Activated naive CD8-positive, alpha-beta T cell treated with anti-CD3 and anti-CD28 coated beads, Interleukin-2, amount 50 U/mL, for 16 hours (primary cell): Measurements from ENCODE around the gene SMYD3.

Experiments used
- DNase-seq: peaks from one replicate; pipeline ENCODE4 v3.0.0-alpha.2; 2020; ENCODE audit warnings: low read depth, low spot score

Gene SMYD3

GRCh38 chr1:246470585-246470984 is 36.5 kb downstream of the SMYD3 start:
- no peak for DNase-seq

- no peak for DNase-seq
Observed at GRCh38 chr1:246462986-246463385, 44.1 kb downstream of the SMYD3 start.

- no peak for DNase-seq
Observed at GRCh38 chr1:246460406-246460805, 46.7 kb downstream of the SMYD3 start.

- no peak for DNase-seq
Observed at GRCh38 chr1:246459221-246459620, 47.9 kb downstream of the SMYD3 start.

- no peak for DNase-seq
Observed at GRCh38 chr1:246455476-246455875, 51.6 kb downstream of the SMYD3 start.

GRCh38 chr1:246454655-246455054 is 52.4 kb downstream of the SMYD3 start:
- no peak for DNase-seq

- no peak for DNase-seq
Observed at GRCh38 chr1:246450611-246451251, 56.3 kb downstream of the SMYD3 start.

GRCh38 chr1:246448373-246448772 is 58.7 kb downstream of the SMYD3 start:
- DNase-seq, result no peak

- no peak for DNase-seq
Observed at GRCh38 chr1:246447501-246447900, 59.6 kb downstream of the SMYD3 start.

GRCh38 chr1:246445503-246445902 is 61.6 kb downstream of the SMYD3 start:
- no peak for DNase-seq

- DNase-seq, result no peak
Observed at GRCh38 chr1:246444617-246445016, 62.5 kb downstream of the SMYD3 start.

GRCh38 chr1:246437961-246438360 is 69.1 kb downstream of the SMYD3 start:
- DNase-seq, result no peak

GRCh38 chr1:246435421-246436041 is 71.5 kb downstream of the SMYD3 start:
- DNase-seq, result no peak

- DNase-seq, result no peak
Observed at GRCh38 chr1:246434335-246434734, 72.7 kb downstream of the SMYD3 start.

- DNase-seq, result no peak
Observed at GRCh38 chr1:246428542-246429308, 78.4 kb downstream of the SMYD3 start.

GRCh38 chr1:246427611-246428010 is 79.5 kb downstream of the SMYD3 start:
- DNase-seq, result no peak

- no peak for DNase-seq
Observed at GRCh38 chr1:246425895-246426294, 81.2 kb downstream of the SMYD3 start.

GRCh38 chr1:246425139-246425794 is 81.8 kb downstream of the SMYD3 start:
- no peak for DNase-seq

- DNase-seq, result no peak
Observed at GRCh38 chr1:246420300-246420699, 86.8 kb downstream of the SMYD3 start.

- DNase-seq, result no peak
Observed at GRCh38 chr1:246418565-246419312, 88.3 kb downstream of the SMYD3 start.

- DNase-seq, result no peak
Observed at GRCh38 chr1:246417813-246418564, 89.1 kb downstream of the SMYD3 start.
